Measurements from ENCODE around the gene DMAP1. TPM values are rescaled to one million over a fixed set of nuclear protein-coding genes. Genes with fewer than 3 reads are reported as not detected.
"Not testable (repeated sequence)": the region's sequence is repeated elsewhere in the genome, so short reads cannot be mapped to it uniquely, and the experiment has no call there.

DMAP1 gene, protein sequence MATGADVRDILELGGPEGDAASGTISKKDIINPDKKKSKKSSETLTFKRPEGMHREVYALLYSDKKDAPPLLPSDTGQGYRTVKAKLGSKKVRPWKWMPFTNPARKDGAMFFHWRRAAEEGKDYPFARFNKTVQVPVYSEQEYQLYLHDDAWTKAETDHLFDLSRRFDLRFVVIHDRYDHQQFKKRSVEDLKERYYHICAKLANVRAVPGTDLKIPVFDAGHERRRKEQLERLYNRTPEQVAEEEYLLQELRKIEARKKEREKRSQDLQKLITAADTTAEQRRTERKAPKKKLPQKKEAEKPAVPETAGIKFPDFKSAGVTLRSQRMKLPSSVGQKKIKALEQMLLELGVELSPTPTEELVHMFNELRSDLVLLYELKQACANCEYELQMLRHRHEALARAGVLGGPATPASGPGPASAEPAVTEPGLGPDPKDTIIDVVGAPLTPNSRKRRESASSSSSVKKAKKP
- 35.9 TPM for total RNA-seq

DNA sequence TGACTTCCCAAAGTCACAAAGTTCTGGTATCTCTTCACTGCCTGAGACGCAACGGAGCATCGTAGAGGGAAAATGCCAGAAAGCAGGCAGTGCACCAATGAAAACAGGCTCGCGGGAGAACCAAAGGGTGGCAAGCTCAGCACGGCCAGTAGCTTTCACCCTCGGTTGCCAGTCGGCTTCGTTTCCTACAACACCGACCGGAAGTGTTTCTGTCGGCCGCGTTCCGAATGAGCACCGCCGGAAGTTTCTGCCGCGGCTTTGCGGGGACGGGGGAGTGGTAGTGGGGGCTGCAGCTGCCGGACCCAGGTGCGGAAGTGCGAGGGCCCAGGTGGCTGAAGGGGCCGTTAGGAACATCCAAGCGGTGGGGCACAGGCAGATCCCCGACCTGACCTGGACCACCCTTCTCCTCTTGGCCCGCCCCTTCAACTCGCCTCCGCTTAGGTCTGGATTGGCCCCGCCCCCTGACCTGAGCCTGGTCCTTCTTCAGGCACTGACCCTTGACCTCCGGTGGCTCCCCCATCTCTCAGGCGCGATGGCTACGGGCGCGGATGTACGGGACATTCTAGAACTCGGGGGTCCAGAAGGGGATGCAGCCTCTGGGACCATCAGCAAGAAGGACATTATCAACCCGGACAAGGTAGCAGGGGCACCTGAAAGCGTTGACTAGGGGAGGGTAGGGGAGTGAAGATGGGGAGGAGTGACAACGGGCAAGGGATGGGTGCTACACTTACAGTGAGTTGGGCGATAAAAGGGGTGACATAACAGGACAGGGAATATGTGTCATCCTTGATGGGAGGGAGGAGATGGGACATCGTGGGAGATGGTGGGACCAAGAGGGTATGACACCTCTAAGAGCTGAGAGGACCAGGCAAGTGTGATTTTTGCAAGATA is at the start of gene DMAP1:
Gene DMAP1, plus strand, starts transcription at position 250 of the 891 bp plus-strand sequence. Its CDS starts 283 bp downstream, at position 533.
- peak; percentile 94 for ATAC-seq
- intact Hi-C loops (cut with DNase I): loop anchor here (10.0 kb wide), 1 partner anchor 381 kb away; no protein-coding TSS in a partner anchor
- peak; percentile 89 for DNase-seq (ENCODE audit: low spot score)

DNA sequence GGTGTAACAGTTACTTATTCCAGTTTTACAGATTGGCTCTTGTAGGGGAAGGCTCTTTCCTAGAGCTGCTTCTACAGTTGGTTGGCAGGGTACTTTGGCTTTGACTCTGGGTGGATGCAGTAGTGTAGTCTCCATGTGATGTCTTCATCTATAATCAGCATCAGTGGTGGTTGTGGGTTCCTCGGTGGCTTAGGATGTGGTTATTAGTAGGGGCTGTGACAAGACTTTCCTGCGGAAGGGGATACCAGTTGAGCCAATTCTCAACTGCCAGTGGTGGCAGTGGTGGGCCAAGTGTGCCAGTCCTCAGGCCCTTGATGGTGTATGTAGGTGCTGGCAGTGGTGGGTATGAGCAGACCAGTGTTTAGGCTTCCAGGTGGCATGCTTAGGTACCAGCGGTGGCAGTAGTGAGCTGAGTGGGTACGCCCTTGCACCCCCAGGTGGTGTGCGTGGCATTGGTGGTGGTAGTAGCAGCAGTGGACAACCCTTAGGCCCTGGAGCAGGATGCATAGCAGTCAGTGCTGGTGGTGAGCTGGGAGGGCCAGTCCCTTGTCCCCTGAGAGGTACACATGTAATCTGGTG is 44.7 kb upstream of the DMAP1 start:
- intact Hi-C loops (cut with DNase I): no loop called here

DNA sequence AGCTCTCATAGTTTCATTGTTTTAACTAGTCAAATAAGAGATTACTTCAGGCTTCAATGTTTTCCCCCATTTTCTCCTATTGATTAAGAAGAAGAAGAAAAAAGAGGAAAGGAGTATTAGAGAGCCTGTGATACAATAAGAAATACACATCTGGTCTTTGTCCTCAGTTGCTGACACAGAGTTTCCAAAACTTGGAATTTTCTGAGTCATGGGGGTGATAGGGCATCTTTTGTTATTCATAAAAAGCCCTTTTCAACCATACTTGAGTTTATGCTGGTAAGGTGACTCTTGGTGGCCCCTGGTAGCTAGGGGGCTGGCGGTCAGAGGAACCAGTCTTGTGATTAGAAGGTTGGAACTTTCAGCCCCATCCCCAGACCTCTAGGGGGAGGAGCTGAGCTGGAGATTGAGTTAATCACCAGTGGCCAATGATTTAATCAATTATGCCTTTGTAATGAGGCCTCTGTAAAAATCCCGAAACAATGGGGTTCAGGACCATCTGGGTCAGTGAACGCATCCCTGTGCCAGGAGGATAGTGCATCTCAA is 42.9 kb upstream of the DMAP1 start:
- DNase-seq (ENCODE audit: low spot score) (no peak), ATAC-seq (no peak)
- intact Hi-C loops (cut with DNase I): no loop called here

More for the DNA sequence above, 44.7 kb upstream of the DMAP1 start:
- ATAC-seq: no peak
- no peak for DNase-seq (ENCODE audit: low spot score)

DNA sequence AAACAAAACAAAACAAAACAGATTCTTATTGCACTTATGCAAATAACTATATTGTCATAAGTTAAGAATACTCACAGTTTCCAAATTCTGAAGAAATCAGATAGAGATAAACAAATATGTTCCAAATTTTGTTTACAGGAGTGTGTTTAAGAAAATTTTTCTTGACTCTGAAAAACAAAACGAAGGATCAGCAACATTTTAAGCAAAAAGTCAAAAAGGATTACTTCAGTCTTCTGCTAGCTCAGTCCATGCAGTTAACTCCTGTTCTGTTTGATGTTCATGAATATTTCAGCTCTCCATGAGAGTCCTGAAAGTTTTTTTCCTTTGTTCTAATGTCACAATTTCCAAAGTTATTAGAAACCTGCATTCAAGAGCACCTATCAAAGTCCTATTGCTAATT is 38.6 kb upstream of the DMAP1 start:
- intact Hi-C loops (cut with DNase I): no loop called here
- ATAC-seq (no peak), DNase-seq (ENCODE audit: low spot score) (no peak)

DNA sequence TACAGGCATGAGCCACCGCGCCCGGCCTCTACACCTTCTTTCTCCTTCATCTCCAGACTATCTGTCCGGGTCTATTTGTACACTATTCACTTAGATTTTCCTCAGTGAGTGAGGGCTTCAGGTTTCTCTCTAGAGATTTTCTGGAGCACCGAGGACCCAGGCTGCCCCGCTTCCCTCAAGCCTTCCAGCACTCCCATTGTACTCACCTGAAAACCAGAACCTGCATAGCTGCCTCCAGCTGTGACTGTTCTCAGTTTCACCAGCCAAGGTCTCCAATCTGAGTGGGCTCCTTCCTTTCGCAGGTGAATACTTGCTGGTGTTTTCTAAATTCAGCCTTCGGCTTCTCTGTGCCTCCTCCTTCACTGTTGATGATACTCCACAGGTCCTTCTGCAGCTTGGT is 12.9 kb upstream of the DMAP1 start:
- intact Hi-C loops (cut with DNase I): no loop called here
- ATAC-seq: no peak
- DNase-seq (ENCODE audit: low spot score): no peak

DNA sequence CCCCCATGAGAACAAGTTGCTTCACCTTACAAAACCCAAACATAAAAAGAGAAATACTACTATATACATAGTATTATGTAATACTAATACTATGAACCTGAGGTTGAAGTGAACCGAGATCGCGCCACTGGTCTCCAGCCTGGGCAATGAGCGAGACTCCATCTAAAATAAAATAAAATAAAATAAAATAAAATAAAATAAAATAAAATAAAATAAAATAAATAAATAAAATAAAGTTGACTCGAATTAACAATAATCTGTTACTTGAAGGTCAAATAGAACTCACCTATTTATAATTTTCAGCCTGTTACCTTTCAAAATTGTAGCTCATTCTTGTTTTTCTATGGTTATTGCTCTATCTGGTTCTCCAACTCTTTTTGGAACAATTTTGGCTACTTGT is 6.7 kb upstream of the DMAP1 start:
- ATAC-seq; intact Hi-C loops (cut with DNase I); DNase-seq (ENCODE audit: low spot score): not testable (repeated sequence)

DNA sequence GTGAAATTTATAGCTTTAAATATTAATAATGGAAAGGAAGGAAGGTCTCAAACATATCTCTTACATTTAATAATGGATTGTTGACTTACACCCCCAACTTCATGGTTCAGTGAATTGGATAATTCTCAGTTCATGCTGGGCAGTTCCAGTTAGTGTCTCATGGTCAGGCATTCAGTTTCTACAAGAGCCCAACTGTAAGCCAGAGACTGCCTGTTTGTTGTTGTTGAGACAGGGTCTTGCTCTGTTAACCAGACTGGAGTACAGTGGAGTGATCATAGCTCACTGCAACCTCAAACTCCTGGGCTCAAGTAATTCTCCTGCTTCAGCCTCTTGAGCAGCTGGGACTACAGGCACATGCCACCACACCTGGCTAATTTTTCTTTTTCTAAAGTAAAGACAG is 5.0 kb upstream of the DMAP1 start:
- DNase-seq (ENCODE audit: low spot score) (no peak), ATAC-seq (no peak)
- intact Hi-C loops (cut with DNase I): no loop called here

DNA sequence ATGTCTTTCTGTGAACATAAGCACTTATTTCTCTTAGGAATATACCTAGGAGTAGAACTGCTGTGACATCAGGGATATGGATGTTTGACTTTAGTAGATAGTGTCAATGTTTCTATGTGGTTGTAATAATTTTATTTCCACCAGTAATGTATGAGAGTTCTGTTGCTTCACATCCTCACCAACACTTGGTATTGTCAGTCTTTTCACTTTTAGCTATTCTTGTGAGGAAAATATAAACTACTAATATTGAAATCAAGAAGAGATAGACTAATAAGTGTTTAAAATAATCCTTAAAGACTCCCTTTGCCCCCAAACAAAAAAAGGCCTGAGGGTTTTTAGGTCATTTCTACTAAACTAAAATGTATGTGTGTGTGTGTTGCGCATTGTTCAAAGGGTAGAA is 2.7 kb upstream of the DMAP1 start:
- ATAC-seq (no peak), DNase-seq (ENCODE audit: low spot score) (no peak)
- intact Hi-C loops (cut with DNase I): loop anchor here (10.0 kb wide), 1 partner anchor 384 kb away; no protein-coding TSS in a partner anchor

DNA sequence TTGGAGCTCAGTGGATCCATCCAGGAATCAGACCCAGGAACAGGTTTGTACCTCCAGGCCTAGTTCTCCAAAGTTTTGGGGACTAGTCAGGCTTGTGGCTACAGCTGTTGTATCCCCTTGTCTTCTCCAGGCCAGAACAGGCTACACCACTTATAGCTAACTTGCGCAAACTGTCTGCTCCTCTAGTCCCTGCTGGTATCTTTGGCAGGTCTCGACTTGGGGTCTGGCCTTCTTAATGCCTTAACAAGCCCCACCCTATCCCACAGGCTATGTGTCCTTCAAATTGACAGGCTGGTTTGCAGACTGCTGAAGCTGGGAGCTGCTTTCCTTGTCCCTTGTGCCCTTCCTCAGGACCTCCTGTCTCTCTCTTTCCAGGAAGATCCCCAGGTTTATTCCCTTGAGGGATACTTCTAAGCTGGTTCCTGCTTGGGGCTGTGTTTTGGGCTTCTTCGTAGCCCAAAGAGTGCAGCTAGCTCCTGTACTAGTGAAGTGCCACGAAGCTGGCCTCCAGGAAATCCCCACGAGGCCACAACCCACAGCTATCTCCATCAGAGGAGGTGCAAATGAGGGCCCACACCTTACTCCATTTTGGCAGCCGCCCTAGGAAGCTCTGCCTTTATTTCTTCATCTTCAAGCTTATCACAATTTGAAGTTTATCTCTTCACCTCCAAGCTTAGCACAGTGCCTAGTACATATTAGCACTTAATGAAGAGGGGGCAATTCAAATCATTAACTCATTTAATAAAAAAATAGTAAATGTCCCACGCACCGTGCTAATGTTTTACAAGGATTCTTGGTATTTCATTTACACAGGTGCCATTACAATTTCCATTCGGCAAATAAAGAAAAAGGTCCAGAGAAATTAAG is 683 bp upstream of the DMAP1 start:
- DNase-seq (ENCODE audit: low spot score) (no peak), ATAC-seq (no peak)
- intact Hi-C loops (cut with DNase I): loop anchor here (10.0 kb wide), 1 partner anchor 382 kb away; no protein-coding TSS in a partner anchor

DNA sequence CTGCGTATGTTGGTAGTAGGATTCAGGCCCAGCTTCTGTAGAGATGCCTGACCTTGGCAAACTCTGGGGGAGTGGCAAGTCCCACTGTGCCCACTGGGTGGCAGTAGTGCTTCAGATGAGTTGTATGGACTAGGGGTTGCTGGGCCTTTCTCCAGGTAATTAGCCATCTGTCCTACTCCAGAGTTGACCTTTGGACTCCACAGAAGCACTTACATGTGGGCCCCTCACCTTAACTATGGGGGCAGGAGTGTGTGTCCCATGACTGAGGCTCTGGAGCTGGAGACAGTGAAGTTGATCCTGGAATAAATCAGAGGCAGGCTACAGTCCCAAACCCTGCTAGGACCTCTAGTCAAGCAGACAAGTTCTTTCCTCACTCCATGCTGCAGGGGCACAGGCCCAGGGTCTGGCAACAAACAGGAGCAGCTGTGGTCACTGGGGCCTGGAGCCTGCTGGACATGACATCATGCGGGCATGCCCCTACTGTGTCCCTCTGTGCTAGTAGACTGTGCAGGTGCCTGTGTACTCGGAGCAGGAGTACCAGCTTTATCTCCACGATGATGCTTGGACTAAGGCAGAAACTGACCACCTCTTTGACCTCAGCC is 4.6 kb downstream of the DMAP1 start:
- intact Hi-C loops (cut with DNase I): loop anchor here (10.0 kb wide), 1 partner anchor 377 kb away; no protein-coding TSS in a partner anchor
- DNase-seq (ENCODE audit: low spot score): peak; percentile 82
- peak; percentile 61 for ATAC-seq

DNA sequence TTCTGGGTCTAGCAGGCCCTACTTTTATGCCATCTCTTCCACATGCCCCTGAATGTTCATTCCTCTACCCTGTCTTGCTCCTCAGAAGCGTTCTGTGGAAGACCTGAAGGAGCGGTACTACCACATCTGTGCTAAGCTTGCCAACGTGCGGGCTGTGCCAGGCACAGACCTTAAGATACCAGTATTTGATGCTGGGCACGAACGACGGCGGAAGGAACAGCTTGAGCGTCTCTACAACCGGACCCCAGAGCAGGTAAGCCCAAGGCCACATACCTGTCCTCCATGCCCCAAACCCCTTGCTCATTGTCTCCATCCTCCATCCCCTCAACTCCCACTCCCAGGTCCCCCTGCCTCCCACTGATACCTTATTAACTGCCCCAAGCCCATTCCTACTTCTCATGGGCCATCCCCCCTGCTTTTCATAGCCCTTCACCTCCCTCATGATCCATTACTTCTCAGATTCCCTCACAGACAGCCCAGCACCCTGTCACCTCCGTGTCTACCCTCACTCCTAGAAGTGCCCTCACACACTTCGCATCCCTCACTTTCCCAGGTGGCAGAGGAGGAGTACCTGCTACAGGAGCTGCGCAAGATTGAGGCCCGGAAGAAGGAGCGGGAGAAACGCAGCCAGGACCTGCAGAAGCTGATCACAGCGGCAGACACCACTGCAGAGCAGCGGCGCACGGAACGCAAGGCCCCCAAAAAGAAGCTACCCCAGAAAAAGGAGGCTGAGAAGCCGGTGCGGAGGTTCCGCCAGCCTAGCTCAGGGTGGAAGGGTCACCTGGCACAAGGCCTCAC is 5.4 kb downstream of the DMAP1 start:
- DNase-seq (ENCODE audit: low spot score) (no peak), ATAC-seq (no peak)
- intact Hi-C loops (cut with DNase I): loop anchor here (10.0 kb wide), 1 partner anchor 376 kb away; no protein-coding TSS in a partner anchor

DNA sequence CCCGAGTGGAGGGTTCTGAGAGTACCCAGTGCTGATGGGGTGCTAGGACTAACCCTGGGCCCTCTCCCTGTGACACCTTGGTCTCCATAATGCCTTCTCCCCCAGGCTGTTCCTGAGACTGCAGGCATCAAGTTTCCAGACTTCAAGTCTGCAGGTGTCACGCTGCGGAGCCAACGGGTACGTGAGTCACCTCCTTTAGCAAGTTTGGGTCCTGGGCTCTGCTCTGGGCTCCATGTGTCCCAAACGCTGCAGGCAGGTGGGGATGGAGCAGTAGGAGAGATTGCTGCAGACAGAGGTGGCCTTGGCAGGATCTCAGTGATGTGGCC is 6.0 kb downstream of the DMAP1 start:
- intact Hi-C loops (cut with DNase I): loop anchor here (10.0 kb wide), 1 partner anchor 376 kb away; no protein-coding TSS in a partner anchor
- no peak for ATAC-seq
- DNase-seq (ENCODE audit: low spot score): no peak

DNA sequence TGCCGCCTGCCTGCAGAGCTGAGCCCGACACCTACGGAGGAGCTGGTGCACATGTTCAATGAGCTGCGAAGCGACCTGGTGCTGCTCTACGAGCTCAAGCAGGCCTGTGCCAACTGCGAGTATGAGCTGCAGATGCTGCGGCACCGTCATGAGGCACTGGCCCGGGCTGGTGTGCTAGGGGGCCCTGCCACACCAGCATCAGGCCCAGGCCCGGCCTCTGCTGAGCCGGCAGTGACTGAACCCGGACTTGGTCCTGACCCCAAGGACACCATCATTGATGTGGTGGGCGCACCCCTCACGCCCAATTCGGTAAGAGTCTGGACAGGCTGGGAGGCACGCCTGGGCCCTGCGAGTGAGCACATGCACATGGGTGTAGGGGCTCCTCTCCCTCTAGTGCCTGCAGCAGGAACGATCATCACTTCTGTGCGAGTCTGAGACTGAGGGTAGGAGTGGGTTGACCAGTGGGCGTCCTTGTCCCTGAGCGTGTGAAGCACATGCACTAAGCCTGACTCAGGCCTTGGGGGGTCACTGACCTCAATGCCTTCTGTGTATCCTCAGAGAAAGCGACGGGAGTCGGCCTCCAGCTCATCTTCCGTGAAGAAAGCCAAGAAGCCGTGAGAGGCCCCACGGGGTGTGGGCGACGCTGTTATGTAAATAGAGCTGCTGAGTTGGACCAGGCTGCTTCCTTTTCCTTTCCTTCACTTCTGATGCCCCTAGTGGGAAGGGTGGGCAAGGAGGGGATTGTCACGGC is 6.9 kb downstream of the DMAP1 start:
- peak; percentile 5 for ATAC-seq

DNA sequence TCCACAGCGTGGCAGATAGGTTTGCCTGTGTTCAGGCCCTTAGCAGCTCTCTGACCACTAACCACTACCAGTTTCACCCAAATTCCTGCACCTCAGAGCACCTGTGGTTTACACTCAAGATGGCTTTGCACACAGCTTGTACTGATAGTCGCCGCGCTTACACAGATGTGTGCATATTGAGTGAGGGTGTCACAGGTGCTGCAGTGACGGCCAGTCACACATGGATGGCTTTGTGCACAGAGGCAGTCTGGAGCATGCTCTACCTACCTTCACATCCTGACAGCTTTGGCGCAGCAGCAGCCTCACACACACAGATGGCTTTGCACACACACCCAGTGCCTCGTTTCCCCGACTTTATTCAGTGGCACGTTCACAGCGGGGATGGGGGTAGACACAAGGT is 7.5 kb downstream of the DMAP1 start:
- ATAC-seq (no peak), DNase-seq (ENCODE audit: low spot score) (no peak)
- intact Hi-C loops (cut with DNase I): no loop called here

More for the DNA sequence above, 6.9 kb downstream of the DMAP1 start:
- intact Hi-C loops (cut with DNase I): no loop called here
- DNase-seq (ENCODE audit: low spot score): no peak

DNA sequence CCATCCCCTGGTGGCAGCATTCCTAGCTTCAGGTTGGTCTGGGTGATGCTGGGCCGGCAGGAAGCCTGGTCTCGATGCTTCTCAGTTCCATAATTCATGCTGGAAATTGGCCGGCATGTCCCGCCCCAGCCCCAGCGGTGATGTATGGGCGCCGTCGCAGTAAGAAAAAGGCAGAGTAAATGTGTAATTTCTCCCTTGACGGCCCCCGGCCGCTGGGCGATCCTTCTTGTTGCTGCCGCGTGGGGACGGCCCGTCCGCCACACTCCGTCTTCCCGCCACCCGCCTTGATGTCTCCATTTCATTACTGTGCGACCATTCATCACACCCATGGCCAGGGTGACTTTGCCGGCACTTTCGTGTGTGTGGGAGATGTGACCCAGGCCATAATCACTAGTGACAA is 8.5 kb downstream of the DMAP1 start:
- ATAC-seq: no peak
- intact Hi-C loops (cut with DNase I): no loop called here
- DNase-seq (ENCODE audit: low spot score): no peak
